ENCODE measurements around the gene CCDC102A. TPM values are rescaled to one million over a fixed set of nuclear protein-coding genes. Genes with fewer than 3 reads are reported as not detected.

CCDC102A gene
- total RNA-seq, 1 donor from 2014 or later, result 27.2 TPM

DNA sequence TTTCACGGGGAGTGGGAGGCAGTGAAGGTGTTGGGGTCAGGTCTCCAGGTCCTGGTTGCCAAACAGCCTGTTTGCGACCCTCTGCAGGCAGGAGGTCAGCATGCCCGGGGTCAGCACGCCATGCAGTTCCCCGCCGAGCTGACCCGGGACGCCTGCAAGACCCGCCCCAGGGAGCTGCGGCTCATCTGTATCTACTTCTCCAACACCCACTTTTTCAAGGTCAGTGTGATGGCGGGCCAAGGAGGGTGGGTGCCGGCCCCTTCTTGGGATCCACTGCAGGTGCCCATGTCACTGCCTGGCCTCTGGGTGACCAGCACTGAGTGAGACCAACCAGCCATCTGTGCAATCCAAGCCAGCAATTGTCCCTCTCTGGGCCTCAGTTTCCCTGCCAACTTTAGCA, 27.4 kb upstream of the CCDC102A start:
- DNase-seq (ENCODE audit: low spot score), result no peak
- peaks cover 21% of the 10 kb centered on the region for H3K27me3 Mint-ChIP-seq (ENCODE audit: low read depth)
- H3K4me3 Mint-ChIP-seq (ENCODE audit: unreplicated experiment), result no peak overlapping the region
- H3K27ac Mint-ChIP-seq (ENCODE audit: unreplicated experiment), result no peak overlapping the region
- peaks cover 19% of the 10 kb centered on the region for H3K9me3 Mint-ChIP-seq (ENCODE audit: low read depth)
- peaks cover 5% of the 10 kb centered on the region for H3K36me3 Mint-ChIP-seq (ENCODE audit: low read depth)
- peaks cover 9% of the 10 kb centered on the region for H3K4me1 Mint-ChIP-seq (ENCODE audit: low read depth)
- TF ChIP-seq, protein P1, sequence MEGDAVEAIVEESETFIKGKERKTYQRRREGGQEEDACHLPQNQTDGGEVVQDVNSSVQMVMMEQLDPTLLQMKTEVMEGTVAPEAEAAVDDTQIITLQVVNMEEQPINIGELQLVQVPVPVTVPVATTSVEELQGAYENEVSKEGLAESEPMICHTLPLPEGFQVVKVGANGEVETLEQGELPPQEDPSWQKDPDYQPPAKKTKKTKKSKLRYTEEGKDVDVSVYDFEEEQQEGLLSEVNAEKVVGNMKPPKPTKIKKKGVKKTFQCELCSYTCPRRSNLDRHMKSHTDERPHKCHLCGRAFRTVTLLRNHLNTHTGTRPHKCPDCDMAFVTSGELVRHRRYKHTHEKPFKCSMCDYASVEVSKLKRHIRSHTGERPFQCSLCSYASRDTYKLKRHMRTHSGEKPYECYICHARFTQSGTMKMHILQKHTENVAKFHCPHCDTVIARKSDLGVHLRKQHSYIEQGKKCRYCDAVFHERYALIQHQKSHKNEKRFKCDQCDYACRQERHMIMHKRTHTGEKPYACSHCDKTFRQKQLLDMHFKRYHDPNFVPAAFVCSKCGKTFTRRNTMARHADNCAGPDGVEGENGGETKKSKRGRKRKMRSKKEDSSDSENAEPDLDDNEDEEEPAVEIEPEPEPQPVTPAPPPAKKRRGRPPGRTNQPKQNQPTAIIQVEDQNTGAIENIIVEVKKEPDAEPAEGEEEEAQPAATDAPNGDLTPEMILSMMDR (IDR thresholded peaks at IDR 0.05), result no peak

DNA sequence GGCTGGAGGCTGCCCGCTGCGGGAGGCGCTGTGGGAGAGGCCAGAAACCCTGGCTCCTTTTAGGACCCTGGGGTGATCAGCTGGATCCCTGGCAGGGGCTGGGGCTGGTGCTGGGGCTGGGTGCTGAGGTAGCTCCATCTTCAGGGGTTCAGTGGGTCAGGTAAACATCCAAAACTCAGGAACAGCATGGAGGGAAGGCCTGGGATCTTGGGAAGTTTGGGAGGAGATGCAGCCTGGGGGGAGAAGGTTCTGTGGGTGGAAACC, 27.0 kb upstream of the CCDC102A start:
- Mint-ChIP-seq H3K4me1 (ENCODE audit: low read depth) (peaks cover 9% of the 10 kb centered on the region), H3K9me3 (ENCODE audit: low read depth) (peaks cover 19% of the 10 kb centered on the region), H3K27ac (ENCODE audit: unreplicated experiment) (no peak overlapping the region), H3K36me3 (ENCODE audit: low read depth) (peaks cover 5% of the 10 kb centered on the region), H3K27me3 (ENCODE audit: low read depth) (peaks cover 23% of the 10 kb centered on the region), H3K4me3 (ENCODE audit: unreplicated experiment) (no peak overlapping the region)
- DNase-seq (ENCODE audit: low spot score), result no peak
- TF ChIP-seq, protein P1 (IDR thresholded peaks at IDR 0.05), result no peak

DNA sequence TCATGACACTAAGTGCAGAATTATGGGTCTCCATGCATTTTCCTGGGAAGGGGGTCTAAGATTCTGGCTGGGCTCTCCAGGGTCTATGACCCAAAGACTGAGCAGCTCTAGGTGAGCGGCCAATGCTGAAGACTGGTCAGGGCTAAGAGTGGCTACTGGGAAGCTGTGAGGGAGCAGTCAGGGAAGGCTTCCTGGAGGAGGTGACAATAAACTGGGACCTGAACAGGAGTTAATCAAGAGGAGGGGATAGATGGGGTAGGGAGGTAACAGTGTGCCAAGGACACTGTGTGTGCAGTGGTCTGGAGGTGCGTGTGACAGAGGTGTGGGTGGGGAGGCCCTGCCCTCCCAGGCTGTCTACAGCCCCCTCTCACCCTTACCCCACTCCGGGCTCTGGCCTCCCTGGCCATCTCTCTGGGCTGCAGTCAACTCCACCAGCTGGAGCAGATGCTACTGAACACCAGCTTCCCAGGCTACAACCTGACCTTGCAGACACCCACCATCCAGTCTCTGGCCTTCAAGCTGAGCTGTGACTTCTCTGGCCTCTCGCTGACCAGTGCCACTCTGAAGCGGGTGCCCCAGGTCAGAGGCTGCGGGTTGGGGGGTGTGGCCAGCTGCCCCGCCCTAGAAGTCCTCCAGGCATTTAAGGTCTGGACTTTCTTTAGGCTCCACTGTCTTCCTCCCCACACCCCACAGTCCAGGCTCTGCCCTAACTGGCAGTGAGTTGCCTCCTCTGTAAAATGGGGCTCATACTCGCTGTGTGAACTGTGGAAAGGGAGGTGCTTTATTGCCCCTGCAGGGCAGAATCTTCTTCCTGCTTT, 26.5 kb upstream of the CCDC102A start:
- Mint-ChIP-seq H3K27ac (ENCODE audit: unreplicated experiment) (no peak overlapping the region), H3K4me3 (ENCODE audit: unreplicated experiment) (no peak overlapping the region), H3K36me3 (ENCODE audit: low read depth) (peaks cover 5% of the 10 kb centered on the region), H3K9me3 (ENCODE audit: low read depth) (peaks cover 19% of the 10 kb centered on the region), H3K27me3 (ENCODE audit: low read depth) (peaks cover 23% of the 10 kb centered on the region), H3K4me1 (ENCODE audit: low read depth) (peaks cover 9% of the 10 kb centered on the region)
- DNase-seq (ENCODE audit: low spot score), result no peak
- TF ChIP-seq, protein P1 (IDR thresholded peaks at IDR 0.05), result no peak

DNA sequence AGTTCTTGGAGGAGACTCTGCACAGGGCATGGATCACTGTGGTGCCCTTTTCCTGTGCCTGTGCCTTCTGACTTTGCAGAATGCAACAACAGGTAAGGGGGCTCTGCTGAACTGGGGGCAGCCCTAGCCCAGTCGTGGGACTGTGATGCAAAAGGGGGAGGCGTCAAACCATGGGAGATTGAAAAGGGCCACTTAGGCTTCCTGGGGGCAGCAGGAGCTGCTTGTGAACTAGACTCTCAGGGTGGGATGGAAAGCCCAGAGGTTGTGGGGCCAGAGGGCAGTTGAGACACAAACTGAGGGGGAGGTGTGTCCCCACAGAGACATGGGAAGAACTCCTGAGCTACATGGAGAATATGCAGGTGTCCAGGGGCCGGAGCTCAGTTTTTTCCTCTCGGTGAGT, 25.7 kb upstream of the CCDC102A start:
- peaks cover 26% of the 10 kb centered on the region for H3K27me3 Mint-ChIP-seq (ENCODE audit: low read depth)
- H3K4me1 Mint-ChIP-seq (ENCODE audit: low read depth), result peaks cover 9% of the 10 kb centered on the region
- no peak for DNase-seq (ENCODE audit: low spot score)
- no peak overlapping the region for H3K27ac Mint-ChIP-seq (ENCODE audit: unreplicated experiment)
- peaks cover 19% of the 10 kb centered on the region for H3K9me3 Mint-ChIP-seq (ENCODE audit: low read depth)
- H3K4me3 Mint-ChIP-seq (ENCODE audit: unreplicated experiment), result no peak overlapping the region
- H3K36me3 Mint-ChIP-seq (ENCODE audit: low read depth), result peaks cover 5% of the 10 kb centered on the region
- TF ChIP-seq, protein P1 (IDR thresholded peaks at IDR 0.05), result no peak

DNA sequence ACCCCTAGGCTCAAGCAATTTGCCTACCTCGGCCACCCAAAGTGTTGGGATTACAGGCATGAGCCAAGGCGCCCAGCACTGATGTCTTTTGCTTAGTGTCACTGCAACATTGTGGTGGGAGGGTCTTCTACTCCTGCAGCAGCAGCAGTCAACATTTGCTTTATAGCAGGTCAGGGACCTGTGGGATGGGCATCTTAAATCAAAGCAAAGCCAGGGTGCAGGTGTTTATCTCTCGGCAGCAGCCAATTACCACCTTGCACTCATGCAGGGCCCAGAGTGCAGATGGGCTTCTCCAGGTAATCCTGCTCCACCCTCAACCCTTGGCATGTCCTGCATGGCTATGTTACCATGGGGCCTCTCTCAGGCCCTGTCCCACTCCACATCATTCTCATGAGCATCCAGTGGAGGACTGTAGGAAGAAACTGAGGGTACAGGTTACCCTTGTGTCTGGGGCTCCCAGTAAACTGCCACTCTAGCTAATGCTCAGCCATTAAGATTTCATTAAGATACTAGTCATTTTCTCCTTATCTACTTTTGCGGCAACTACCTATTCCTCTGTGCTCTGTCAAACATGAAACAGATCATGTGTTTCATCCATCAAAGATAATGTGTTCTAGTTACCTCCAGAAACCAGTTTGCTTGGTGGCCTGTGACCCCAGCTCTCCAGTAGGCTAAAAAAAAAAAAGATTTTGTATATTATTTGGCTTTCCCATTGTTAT, 22.9 kb upstream of the CCDC102A start:
- TF ChIP-seq, protein P1 (IDR thresholded peaks at IDR 0.05), result no peak
- H3K36me3 Mint-ChIP-seq (ENCODE audit: low read depth), result peaks cover 5% of the 10 kb centered on the region
- no peak overlapping the region for H3K27ac Mint-ChIP-seq (ENCODE audit: unreplicated experiment)
- no peak for DNase-seq (ENCODE audit: low spot score)
- no peak overlapping the region for H3K4me3 Mint-ChIP-seq (ENCODE audit: unreplicated experiment)
- no peaks in the 10 kb centered on the region for H3K4me1 Mint-ChIP-seq (ENCODE audit: low read depth)
- H3K9me3 Mint-ChIP-seq (ENCODE audit: low read depth), result peaks cover 19% of the 10 kb centered on the region
- H3K27me3 Mint-ChIP-seq (ENCODE audit: low read depth), result peaks cover 32% of the 10 kb centered on the region
